Neural progenitor cell (in vitro differentiated cells): ENCODE data around the gene ASXL1. TPM values are rescaled to one million over a fixed set of nuclear protein-coding genes. Genes with fewer than 3 reads are reported as not detected.

Experiments used
- DNase-seq: peaks from one replicate; pipeline ENCODE4 v3.0.0-alpha.2; 2016; ENCODE audit warnings: low spot score
- H2AFZ ChIP-seq: fragments of 200-600 bp; sonication (generic); replicated peaks from 2 replicates; pipeline ENCODE4 v1.6.1; 2016; ENCODE audit warnings: antibody characterized with exemption
- H3F3A ChIP-seq: fragments of 200-600 bp; sonication (generic); 2 replicates; pipeline ENCODE4 v1.6.1; 2016; ENCODE audit warnings: antibody characterized with exemption, low read depth
- H3K27ac ChIP-seq: fragments of 200-600 bp; sonication (generic); 2 replicates; pipeline ENCODE4 v1.5.1; 2016; ENCODE audit warnings: mild to moderate bottlenecking
- H3K27me3 ChIP-seq: fragments of 200-600 bp; sonication (generic); 2 replicates; pipeline ENCODE4 v1.6.1; 2016; ENCODE audit warnings: mild to moderate bottlenecking, moderate library complexity
- H3K36me3 ChIP-seq: fragments of 200-600 bp; sonication (generic); 2 replicates; pipeline ENCODE4 v1.5.1; 2016
- H3K4me1 ChIP-seq: fragments of 200-600 bp; sonication (generic); 2 replicates; pipeline ENCODE4 v1.6.1; 2016; ENCODE audit warnings: mixed run types
- H3K4me2 ChIP-seq: fragments of 200-600 bp; sonication (generic); 2 replicates; pipeline ENCODE4 v1.6.1; 2016
- H3K4me3 ChIP-seq: fragments of 200-600 bp; sonication (generic); 2 replicates; pipeline ENCODE4 v1.5.1; 2016
- H3K79me2 ChIP-seq: fragments of 200-600 bp; sonication (generic); 2 replicates; pipeline ENCODE4 v1.6.1; 2016; ENCODE audit warnings: low read depth
- H3K9ac ChIP-seq: fragments of 200-600 bp; sonication (generic); 2 replicates; pipeline ENCODE4 v1.6.1; 2016
- H3K9me3 ChIP-seq: fragments of 200-600 bp; sonication (generic); 2 replicates; pipeline ENCODE4 v1.5.1; 2016; ENCODE audit warnings: low read depth
- H4K20me1 ChIP-seq: fragments of 200-600 bp; sonication (generic); 2 replicates; pipeline ENCODE4 v1.6.1; 2016; ENCODE audit warnings: low read depth
- H3K27ac Mint-ChIP-seq: 3 replicates; pipeline ENCODE4 v1.8.0; 2021; ENCODE audit warnings: mixed read lengths
- H3K27me3 Mint-ChIP-seq: 2 replicates; pipeline ENCODE4 v1.8.0; 2022; ENCODE audit warnings: low read depth, mild to moderate bottlenecking, inconsistent platforms, moderate library complexity, mixed read lengths; ENCODE audit not compliant: insufficient read depth
- H3K36me3 Mint-ChIP-seq: 3 replicates; pipeline ENCODE4 v1.8.0; 2021; ENCODE audit warnings: mixed read lengths
- H3K4me1 Mint-ChIP-seq: 3 replicates; pipeline ENCODE4 v1.8.0; 2021; ENCODE audit warnings: mixed read lengths
- H3K4me3 Mint-ChIP-seq: 3 replicates; pipeline ENCODE4 v1.8.0; 2021; ENCODE audit warnings: mild to moderate bottlenecking, moderate library complexity, mixed read lengths
- H3K9me3 Mint-ChIP-seq: 3 replicates; pipeline ENCODE4 v1.8.0; 2020; ENCODE audit warnings: mixed read lengths
- CTCF ChIP-seq: fragments of 200-600 bp; sonication (generic); IDR thresholded peaks from 2 replicates; pipeline ENCODE4 v1.5.1; 2017; ENCODE audit warnings: antibody characterized with exemption, mild to moderate bottlenecking
- EZH2 ChIP-seq: fragments of 200-600 bp; sonication (generic); IDR thresholded peaks from 2 replicates; pipeline ENCODE4 v1.6.1; 2017; ENCODE audit warnings: antibody characterized with exemption, mild to moderate bottlenecking, moderate library complexity
- EZH2phosphoT487 ChIP-seq: fragments of 200-600 bp; sonication (generic); IDR thresholded peaks from 2 replicates; pipeline ENCODE4 v1.6.1; 2017; ENCODE audit warnings: antibody characterized with exemption
- total RNA-seq: library from RNA; depleted of rRNA; stranded (reverse); fragments of >200 nt; gene quantifications from 2 replicates; pipeline ENCODE4 v1.2.3, GENCODE V29; 2015; ENCODE audit warnings: low replicate concordance

Gene ASXL1
- total RNA-seq, 1 donor from 2014 or later, result 48.2 TPM

- Mint-ChIP-seq H3K27ac (no peak overlapping the region), H3K4me1 (peaks cover 6% of the 10 kb centered on the region), H3K9me3 (no peaks in the 10 kb centered on the region), H3K4me3 (no peak overlapping the region), H3K27me3 (no peaks in the 10 kb centered on the region), H3K36me3 (peaks cover 10% of the 10 kb centered on the region)
- H3K4me3 ChIP-seq, result no peak overlapping the region
- TF ChIP-seq EZH2 (no peak), EZH2phosphoT487 (no peak), CTCF (no peak)
- no peak overlapping the region for H3K4me2 ChIP-seq
- H3K9me3 ChIP-seq, result no peaks in the 10 kb centered on the region
- H3K9ac ChIP-seq, result no peak overlapping the region
- no peaks in the 10 kb centered on the region for H3K4me1 ChIP-seq
- H3F3A ChIP-seq, result peaks cover 7% of the 10 kb centered on the region
- H4K20me1 ChIP-seq, result peaks cover 35% of the 10 kb centered on the region
- peaks cover 50% of the 10 kb centered on the region for H3K79me2 ChIP-seq
- no peaks in the 10 kb centered on the region for H3K27me3 ChIP-seq
- H3K36me3 ChIP-seq, result no peaks in the 10 kb centered on the region
- no peak overlapping the region for H3K27ac ChIP-seq
- DNase-seq, result no peak
- no peak overlapping the region for H2AFZ ChIP-seq
Observed at GRCh38 chr20:32411955-32412706, 54.0 kb downstream of the ASXL1 start.

GRCh38 chr20:32415494-32415893 lies 57.4 kb downstream of the ASXL1 start:
- no peaks in the 10 kb centered on the region for H3K4me1 ChIP-seq
- no peaks in the 10 kb centered on the region for H3K27me3 ChIP-seq
- Mint-ChIP-seq H3K27me3 (no peaks in the 10 kb centered on the region), H3K4me1 (peaks cover 6% of the 10 kb centered on the region), H3K4me3 (no peak overlapping the region), H3K36me3 (peaks cover 4% of the 10 kb centered on the region), H3K9me3 (no peaks in the 10 kb centered on the region), H3K27ac (no peak overlapping the region)
- no peak overlapping the region for H3K4me3 ChIP-seq
- H2AFZ ChIP-seq, result no peak overlapping the region
- no peaks in the 10 kb centered on the region for H3K36me3 ChIP-seq
- no peak overlapping the region for H3K4me2 ChIP-seq
- no peak for DNase-seq
- H3K27ac ChIP-seq, result no peak overlapping the region
- peaks cover 7% of the 10 kb centered on the region for H3F3A ChIP-seq
- no peak for TF ChIP-seq CTCF
- no peak for TF ChIP-seq EZH2
- TF ChIP-seq EZH2phosphoT487, result no peak
- H4K20me1 ChIP-seq, result peaks cover 35% of the 10 kb centered on the region
- H3K9me3 ChIP-seq, result no peaks in the 10 kb centered on the region
- peaks cover 53% of the 10 kb centered on the region for H3K79me2 ChIP-seq
- no peak overlapping the region for H3K9ac ChIP-seq

GRCh38 chr20:32416206-32416605 lies 58.1 kb downstream of the ASXL1 start:
- Histone ChIP-seq H3K27me3 (no peaks in the 10 kb centered on the region), H3K79me2 (peaks cover 53% of the 10 kb centered on the region), H3K4me3 (no peak overlapping the region), H2AFZ (no peak overlapping the region), H3K4me1 (no peaks in the 10 kb centered on the region), H3K27ac (no peak overlapping the region), H3K4me2 (no peak overlapping the region), H3K9ac (no peak overlapping the region), H3K9me3 (no peaks in the 10 kb centered on the region), H4K20me1 (peaks cover 35% of the 10 kb centered on the region), H3F3A (peaks cover 7% of the 10 kb centered on the region), H3K36me3 (no peaks in the 10 kb centered on the region)
- no peaks in the 10 kb centered on the region for H3K27me3 Mint-ChIP-seq
- H3K9me3 Mint-ChIP-seq, result no peaks in the 10 kb centered on the region
- TF ChIP-seq CTCF (no peak), EZH2phosphoT487 (no peak), EZH2 (no peak)
- peaks cover 9% of the 10 kb centered on the region for H3K4me1 Mint-ChIP-seq
- no peak for DNase-seq
- H3K36me3 Mint-ChIP-seq, result peaks cover 7% of the 10 kb centered on the region
- no peak overlapping the region for H3K4me3 Mint-ChIP-seq
- H3K27ac Mint-ChIP-seq, result no peak overlapping the region
